Brain pericyte (primary cell): ENCODE results near the gene TNFSF13B.
"Not testable (repeated sequence)": the region's sequence is repeated elsewhere in the genome, so short reads cannot be mapped to it uniquely, and the experiment has no call there.

Experiments
- DNase-seq: peaks from one replicate; pipeline ENCODE4 v3.0.0-alpha.2; 2012; ENCODE audit warnings: low read depth, low spot score

Gene TNFSF13B, protein sequence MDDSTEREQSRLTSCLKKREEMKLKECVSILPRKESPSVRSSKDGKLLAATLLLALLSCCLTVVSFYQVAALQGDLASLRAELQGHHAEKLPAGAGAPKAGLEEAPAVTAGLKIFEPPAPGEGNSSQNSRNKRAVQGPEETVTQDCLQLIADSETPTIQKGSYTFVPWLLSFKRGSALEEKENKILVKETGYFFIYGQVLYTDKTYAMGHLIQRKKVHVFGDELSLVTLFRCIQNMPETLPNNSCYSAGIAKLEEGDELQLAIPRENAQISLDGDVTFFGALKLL

DNA sequence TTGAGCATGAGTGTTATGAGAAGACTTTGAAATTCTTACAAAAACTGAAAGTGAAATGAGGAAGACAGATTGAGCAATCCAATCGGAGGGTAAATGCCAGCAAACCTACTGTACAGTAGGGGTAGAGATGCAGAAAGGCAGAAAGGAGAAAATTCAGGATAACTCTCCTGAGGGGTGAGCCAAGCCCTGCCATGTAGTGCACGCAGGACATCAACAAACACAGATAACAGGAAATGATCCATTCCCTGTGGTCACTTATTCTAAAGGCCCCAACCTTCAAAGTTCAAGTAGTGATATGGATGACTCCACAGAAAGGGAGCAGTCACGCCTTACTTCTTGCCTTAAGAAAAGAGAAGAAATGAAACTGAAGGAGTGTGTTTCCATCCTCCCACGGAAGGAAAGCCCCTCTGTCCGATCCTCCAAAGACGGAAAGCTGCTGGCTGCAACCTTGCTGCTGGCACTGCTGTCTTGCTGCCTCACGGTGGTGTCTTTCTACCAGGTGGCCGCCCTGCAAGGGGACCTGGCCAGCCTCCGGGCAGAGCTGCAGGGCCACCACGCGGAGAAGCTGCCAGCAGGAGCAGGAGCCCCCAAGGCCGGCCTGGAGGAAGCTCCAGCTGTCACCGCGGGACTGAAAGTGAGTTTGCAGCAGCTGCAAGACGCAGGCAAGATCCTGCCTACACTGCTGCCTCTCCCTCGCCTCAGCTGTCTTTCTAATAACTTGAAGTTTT, at the start of gene TNFSF13B:
Gene TNFSF13B (plus strand): TSS at position 118 of the 728 bp plus-strand sequence. CDS start 178 bp downstream, at position 296.
- no peak for DNase-seq

- no peak for DNase-seq
These were observed 49.5 kb upstream of the TNFSF13B start for GRCh38 chr13:108220041-108220440.

- no peak for DNase-seq
These were observed 45.6 kb upstream of the TNFSF13B start for GRCh38 chr13:108223687-108224503.

- no peak for DNase-seq
These were observed 44.1 kb upstream of the TNFSF13B start for GRCh38 chr13:108225440-108225839.

DNA sequence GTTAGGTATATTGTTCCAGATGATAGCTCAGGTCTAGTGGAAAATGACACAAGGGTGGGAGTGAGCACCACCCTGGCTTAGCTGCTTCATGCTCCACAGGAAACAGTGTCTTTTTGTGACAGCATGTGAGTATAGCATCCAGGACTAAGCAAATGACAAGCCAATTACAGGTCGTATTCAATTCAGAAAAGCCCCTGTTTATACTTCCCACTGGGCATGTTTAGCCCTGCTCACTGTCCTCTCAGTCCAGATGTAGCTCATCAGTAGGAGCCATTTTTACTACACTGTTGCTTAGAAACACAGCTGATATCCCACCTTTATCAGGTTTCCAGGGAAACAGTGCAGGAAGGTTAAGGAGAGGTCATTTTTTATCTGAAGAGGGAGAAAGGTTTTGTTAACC, 43.3 kb upstream of the TNFSF13B start:
- no peak for DNase-seq

DNA sequence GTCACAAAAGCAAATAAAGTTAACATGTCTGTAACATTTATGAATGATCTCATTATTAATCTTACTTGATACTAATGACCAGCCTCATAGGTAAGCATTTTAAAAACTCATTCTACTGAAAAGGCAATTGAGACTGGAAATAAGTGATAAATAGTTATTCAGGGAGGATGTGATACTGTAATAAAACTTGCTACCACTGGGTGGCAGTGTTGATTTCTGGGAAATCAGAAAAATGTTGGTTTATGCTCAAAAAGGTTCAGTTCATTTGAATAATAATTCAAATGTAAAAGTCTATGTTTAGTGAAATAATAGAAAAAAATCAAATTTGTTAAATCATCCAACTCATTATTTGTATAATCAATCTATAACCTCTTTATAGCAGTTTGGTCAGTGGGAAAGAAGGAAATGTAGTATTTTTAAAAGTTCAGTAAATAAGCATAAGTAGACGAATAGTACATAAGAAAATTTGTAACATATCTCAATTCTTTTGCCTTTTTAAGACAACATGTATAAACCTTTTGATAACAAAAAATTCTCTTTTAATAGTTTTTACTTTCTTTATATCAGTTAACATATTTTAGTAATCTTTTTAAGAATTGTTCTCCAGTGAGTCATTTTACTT, 41.8 kb upstream of the TNFSF13B start:
- no peak for DNase-seq

GRCh38 chr13:108230377-108230776, 39.1 kb upstream of the TNFSF13B start:
- DNase-seq: no peak

- no peak for DNase-seq
These were observed 20.4 kb upstream of the TNFSF13B start for GRCh38 chr13:108249150-108249549.

- DNase-seq: no peak
These were observed 12.3 kb upstream of the TNFSF13B start for GRCh38 chr13:108257248-108257647.

GRCh38 chr13:108263621-108264355, 5.7 kb upstream of the TNFSF13B start:
- no peak for DNase-seq

GRCh38 chr13:108266321-108266990, 3.1 kb upstream of the TNFSF13B start:
- no peak for DNase-seq

DNA sequence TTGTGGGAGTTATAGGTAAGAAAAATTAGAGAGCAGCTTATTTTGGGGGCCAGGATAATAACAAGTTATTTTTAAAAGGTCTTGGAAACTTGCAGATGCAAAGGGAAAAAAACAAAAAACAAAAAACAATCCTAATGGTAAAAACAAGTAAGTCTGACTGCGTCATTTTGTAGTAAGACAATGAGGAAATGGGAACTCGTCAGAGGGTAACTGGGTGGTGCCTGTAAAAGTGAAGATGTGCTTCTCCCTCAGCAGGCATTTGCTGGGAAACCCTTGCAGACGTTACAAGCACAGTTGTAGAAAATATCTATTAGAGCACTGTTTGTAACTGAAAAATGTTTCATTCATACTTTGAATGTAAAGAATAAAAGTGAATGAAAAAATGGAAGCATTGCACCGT, 2.2 kb upstream of the TNFSF13B start:
- DNase-seq: no peak

DNA sequence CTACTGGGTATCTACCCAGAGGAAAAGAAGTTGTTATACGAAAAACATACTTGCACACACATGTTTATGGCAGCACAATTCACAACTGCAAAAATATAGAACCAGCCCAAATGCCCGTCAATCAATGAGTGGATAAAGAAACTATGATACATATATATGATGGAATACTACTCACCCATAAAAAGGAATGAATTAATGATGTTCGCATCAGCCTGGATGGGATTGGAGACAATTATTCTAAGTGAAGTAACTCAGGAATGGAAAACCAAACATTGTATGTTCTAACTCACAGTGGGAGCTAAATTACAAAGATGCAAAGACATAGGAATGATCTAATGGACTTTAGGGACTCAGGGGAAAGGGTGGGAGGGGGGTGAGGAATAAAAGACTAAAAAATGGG, 1.7 kb upstream of the TNFSF13B start:
- DNase-seq: not testable (repeated sequence)

DNA sequence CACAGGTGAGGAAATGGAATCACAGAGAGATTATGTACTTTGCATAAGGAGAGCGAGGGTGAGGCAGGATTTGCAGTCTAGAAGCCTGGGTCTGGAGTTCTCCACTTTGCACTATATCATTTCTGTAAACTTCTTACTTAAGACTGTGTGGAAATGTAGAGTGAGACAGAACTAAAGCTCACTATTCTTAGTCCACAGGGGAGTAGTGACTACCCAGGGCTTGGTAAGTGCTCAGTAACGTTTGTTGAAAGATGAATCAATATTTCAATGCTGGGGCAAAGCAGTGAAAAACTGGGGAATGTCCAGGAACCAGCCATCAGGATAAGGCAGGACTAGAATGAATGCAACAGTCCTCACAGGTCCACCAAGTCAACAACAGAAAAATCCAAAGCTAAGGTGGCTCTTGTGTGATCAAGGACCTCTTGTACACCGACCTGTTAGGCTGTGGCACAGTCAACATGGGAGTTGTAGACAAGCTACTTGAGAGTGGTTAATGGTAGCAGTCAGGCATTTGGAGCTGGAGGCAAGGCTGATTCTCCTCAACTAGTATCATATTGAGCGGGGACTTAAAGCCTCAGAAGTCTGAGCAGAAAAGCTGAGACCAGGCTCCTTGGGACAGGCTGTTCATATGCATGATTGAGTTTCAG, 929 bp upstream of the TNFSF13B start:
- no peak for DNase-seq

- no peak for DNase-seq
These were observed 924 bp downstream of the TNFSF13B start for GRCh38 chr13:108270442-108270841.

DNA sequence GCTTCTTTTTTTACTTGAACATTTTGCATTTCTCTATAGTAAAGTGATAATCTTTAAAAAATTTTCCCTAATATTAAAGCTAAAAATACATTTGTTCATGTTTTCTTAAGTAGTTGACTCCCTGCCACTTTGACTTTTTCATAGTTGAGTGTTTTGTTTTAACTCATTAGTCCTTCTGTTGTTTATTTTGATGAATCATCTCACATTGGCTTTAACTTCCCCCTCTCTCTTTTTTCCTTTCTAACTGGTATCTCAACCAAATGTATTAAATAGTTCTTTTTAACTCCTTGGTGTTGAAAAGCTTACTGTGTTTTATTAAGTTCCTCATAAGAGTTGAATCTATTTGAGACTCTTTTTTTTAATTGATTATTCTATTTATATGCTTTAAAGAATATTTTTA, 2.8 kb downstream of the TNFSF13B start:
- DNase-seq: no peak

DNA sequence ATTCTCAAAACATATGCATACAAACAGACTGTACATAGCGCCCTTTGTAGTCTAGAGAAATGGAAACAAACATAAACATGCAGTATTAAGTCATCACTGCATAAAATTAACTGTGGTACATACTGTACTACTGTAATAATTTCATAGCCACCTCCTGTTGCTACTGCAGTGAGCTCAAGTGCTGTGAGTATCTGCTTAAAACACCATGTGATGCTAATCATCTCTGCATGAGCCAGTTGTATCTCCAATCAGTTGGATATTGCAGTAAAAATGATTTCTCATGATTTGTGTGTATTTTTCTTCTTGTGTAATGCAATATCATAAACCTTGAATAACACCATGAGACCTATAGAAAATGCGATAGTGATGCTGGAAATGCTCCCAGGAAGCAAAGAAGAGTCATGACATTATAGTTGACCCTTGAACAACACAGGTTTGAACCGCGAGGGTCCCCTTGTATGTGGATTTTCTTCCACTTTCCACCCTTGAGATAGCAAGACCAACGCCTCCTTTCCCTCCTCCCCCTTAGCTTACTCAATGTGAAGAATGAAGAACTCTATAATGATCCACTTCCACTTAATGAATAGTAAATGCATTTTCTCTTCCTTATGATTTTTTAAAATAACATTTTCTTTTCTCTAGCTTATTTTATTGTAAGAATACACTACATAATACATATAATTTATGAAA, 4.1 kb downstream of the TNFSF13B start:
- DNase-seq: no peak

GRCh38 chr13:108274718-108275117, 5.2 kb downstream of the TNFSF13B start:
- no peak for DNase-seq

DNA sequence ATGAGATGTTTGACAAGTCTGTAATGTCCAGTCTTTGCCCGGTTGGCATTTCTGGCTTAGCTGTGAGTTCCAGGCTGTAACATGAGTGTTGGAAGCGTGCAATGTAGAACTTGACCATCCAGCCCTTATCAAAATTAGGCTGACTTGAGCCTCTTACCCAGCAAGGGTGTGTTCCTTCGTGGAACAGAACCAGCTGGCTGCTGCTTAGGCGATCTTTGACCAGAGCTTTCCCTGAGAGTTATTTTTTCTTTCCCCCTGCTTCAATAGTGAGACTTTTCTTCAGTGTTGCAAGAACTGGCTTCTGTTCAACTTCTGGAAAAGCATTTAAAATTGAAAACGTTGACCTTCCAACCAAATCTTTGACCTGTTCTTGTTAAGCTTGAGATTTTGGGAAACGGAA, 6.5 kb downstream of the TNFSF13B start:
- DNase-seq: no peak

- DNase-seq: no peak
These were observed 8.9 kb downstream of the TNFSF13B start for GRCh38 chr13:108278466-108278865.
